Superior temporal gyrus (tissue), 1 donor: ENCODE results near the gene GRID2.
A peak's percentile ranks its signal among the peaks of the same experiment; 100 is the strongest.

Source experiments
- DNase-seq: peaks from one replicate; pipeline ENCODE4 v3.0.0-alpha.2; 2016; ENCODE audit errors: extremely low spot score

Gene GRID2

DNA sequence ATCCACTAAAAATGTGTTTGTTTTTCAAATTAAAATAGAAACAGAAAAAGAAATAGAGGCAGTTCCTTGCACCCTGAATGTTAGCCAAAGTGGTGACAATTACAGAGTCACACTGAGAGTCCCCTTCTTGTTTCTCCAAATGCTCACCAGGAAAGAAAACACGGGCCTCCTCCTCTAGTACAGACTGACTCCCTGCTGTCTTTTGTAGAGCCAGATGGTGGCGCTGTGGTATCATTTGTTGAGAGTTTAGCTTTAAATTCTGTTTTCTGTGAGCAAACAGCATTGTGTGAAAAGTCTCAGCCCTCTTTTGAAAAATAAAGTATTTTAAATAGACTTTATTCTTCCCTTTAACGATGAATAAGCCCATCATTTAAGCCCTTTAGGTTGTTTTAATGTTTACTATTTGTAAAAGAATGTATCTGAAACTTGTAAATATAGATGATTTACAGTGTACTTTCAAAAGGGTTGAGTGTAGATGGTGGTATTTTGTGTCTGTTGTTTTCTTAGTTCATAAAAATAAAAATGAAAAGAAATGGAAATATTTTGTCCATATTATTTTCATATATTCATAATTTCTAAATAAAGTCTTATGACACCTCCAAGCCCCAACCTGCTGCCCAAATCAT, 1487.9 kb downstream of the GRID2 start:
- DNase-seq, result peak; percentile 90

- no peak for DNase-seq
Measured at GRCh38 chr4:93802045-93802444, 1498.3 kb downstream of the GRID2 start.

DNA sequence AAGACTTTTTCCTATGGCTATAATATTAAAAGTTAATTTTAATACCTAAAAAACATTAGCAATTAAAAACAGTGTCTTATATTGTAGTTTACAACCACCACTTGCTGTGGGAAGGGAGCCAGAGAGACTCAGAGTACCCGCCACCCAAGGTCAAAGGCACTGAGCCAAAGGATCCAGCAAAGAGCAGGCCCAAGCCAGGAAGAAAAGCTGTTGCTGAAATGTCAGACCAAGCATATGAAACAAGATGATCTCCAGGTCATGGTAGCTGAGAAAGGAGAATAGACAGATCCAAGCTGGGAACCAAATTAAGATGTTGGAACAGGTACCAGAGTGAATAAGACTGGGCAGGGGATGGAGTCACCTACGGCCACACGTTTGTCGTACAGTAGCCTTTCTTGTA, 1506.0 kb downstream of the GRID2 start:
- no peak for DNase-seq

GRCh38 chr4:93810340-93810992, 1506.7 kb downstream of the GRID2 start:
- no peak for DNase-seq

DNA sequence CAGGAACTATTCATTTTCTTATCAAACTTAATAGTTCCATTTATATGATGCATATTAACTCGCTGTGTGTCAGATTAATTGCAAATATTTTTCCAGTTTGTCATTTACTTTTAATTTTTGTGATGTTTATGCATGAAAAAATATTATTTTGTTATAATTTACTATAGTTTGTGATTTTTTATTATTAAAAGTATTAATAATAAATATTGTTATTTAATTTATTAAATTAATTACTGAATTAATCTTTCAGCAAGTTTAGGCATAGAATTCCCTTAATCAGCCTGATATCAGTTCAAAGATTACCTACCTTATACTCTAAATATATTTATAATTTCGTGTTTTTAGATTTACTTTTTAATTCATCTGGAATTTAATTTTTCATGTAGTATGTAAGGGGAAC, 1509.3 kb downstream of the GRID2 start:
- DNase-seq, result no peak

GRCh38 chr4:93814141-93814540, 1510.4 kb downstream of the GRID2 start:
- no peak for DNase-seq

GRCh38 chr4:93814722-93815121, 1511.0 kb downstream of the GRID2 start:
- DNase-seq, result no peak
